Measurements from ENCODE around the gene SPI1.

SPI1 gene

DNA sequence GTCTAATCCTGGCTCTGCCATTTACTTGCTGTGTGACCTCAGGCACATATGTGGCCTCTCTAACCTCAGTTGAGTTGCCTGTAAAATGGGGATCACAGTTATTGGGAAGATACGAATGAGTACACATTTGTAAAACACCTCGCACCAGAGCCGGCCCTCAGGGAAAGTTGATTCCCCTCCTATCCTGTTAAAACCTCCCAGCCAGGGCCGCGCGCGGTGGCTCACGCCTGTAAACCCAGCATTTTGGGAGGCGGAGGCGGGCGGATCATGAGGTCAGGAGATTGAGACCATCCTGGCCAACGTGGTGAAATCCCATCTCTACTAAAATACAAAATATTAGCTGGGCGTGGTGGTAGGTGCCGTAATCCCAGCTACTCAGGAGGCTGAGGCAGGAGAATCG is 18.0 kb downstream of the SPI1 start:
- TF ChIP-seq, protein P1, sequence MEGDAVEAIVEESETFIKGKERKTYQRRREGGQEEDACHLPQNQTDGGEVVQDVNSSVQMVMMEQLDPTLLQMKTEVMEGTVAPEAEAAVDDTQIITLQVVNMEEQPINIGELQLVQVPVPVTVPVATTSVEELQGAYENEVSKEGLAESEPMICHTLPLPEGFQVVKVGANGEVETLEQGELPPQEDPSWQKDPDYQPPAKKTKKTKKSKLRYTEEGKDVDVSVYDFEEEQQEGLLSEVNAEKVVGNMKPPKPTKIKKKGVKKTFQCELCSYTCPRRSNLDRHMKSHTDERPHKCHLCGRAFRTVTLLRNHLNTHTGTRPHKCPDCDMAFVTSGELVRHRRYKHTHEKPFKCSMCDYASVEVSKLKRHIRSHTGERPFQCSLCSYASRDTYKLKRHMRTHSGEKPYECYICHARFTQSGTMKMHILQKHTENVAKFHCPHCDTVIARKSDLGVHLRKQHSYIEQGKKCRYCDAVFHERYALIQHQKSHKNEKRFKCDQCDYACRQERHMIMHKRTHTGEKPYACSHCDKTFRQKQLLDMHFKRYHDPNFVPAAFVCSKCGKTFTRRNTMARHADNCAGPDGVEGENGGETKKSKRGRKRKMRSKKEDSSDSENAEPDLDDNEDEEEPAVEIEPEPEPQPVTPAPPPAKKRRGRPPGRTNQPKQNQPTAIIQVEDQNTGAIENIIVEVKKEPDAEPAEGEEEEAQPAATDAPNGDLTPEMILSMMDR (IDR thresholded peaks at IDR 0.05; ENCODE audit: borderline replicate concordance, insufficient read depth, low read depth, low read length) = no peak
- no peak overlapping the region for H3K4me3 ChIP-seq (ENCODE audit: low read depth, low read length)

DNA sequence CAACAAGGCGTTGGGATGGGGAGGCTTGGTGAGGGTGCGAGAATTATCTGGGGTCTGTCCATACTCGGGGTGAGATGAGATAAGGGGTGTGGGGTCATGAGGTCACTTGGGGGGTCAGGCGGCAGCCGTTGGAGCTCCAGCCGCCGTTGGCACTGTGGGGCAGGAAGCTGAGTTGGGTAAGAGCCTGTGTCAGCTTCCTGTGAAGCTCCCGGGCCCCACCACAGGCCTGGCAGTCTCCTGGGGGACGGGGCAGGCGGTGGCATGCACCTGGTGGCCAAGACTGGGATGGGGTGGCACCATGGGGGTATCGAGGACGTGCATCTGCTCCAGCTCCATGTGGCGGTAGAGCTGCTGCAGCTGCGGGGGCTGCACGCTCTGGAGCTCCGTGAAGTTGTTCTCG is 18.8 kb downstream of the SPI1 start:
- H3K4me3 ChIP-seq (ENCODE audit: low read depth, low read length) = no peak overlapping the region
- TF ChIP-seq, protein P1 (IDR thresholded peaks at IDR 0.05; ENCODE audit: borderline replicate concordance, insufficient read depth, low read depth, low read length) = no peak

DNA sequence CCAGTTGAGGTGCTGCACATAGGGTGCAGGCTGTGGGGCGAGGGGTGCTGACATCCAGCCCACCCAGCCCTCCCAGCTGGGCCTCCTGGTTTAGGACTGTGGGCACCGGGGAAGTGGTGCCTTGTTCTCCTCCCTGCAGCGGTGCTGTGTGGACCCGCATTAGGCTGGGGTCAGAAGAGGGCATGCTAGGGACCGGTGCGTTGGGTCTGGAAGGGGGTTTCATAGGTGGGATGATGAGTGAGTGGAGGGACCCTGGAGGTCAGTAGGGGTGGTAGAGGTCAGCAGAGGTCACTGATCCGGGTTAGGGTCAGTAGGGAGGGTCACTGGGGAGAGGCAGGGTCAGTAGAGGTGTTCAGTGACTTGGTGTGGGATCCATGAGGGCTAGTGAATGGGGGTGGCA is 19.2 kb downstream of the SPI1 start:
- H3K4me3 ChIP-seq (ENCODE audit: low read depth, low read length) = no peak overlapping the region

DNA sequence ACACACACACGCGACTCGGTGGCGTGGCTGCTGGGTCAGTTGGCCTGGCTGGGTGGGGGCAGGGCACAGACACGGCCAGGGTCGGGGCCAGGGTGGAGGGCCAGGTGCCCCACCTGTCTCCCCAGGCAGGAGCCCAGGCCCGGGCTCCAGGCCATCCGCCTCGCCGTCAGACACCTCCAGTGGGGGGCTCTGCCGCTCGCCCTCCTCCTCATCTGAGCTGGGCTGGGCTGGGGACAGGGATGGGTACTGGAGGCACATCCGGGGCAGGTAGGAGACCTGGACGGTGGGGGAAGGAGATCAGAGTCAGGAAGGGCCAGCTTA is 19.7 kb downstream of the SPI1 start:
- TF ChIP-seq, protein P1 (IDR thresholded peaks at IDR 0.05; ENCODE audit: borderline replicate concordance, insufficient read depth, low read depth, low read length) = no peak
- no peak overlapping the region for H3K4me3 ChIP-seq (ENCODE audit: low read depth, low read length)

More for the DNA sequence above, 19.2 kb downstream of the SPI1 start:
- TF ChIP-seq, protein P1 (IDR thresholded peaks at IDR 0.05; ENCODE audit: borderline replicate concordance, insufficient read depth, low read depth, low read length) = no peak

DNA sequence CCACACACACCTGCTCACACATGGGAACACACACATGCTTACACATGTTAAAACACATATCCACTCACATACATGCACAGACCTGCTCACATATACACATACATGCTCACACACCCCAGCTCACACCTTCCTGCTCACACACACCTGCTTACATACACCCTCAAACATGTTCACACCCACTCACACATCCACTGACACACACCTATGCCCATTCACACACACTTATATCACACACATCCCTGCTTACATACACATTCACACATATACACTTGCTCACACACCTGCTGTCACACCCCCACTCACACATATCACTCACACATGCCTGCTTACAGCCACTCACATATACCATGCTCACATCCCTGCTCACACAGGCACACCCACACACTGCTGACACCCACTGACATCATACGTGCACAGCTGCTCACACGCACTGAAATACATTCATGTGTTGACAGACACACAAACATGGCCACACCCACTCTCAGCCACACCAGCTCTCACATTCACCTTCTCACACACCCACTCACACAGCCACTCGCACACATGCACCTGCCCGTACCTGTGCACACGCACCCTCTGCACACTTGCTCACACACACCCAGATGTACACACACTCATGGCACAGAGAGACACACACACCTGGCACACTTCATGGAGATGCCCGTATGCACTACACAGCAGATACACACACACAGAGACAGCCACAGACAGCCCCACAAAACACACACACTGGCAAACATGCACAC is 20.2 kb downstream of the SPI1 start:
- H3K4me3 ChIP-seq (ENCODE audit: low read depth, low read length) = no peak overlapping the region
- TF ChIP-seq, protein P1 (IDR thresholded peaks at IDR 0.05; ENCODE audit: borderline replicate concordance, insufficient read depth, low read depth, low read length) = no peak

DNA sequence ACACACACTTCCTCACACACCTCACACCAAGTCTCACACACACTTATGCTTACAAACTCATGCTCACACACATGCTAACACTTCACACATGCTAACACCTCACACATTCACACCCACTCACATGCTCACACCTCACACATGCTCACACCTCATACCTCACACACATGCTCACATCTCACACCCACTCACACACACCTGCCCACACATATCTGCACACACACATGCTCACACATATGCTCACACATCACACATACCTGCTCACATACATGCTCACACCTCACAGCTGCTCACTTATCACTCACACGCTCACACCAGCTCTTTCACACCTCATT is 21.4 kb downstream of the SPI1 start:
- H3K4me3 ChIP-seq (ENCODE audit: low read depth, low read length) = no peak overlapping the region

More for the DNA sequence above, 21.4 kb downstream of the SPI1 start:
- TF ChIP-seq, protein P1 (IDR thresholded peaks at IDR 0.05; ENCODE audit: borderline replicate concordance, insufficient read depth, low read depth, low read length) = no peak

Measured in GM12875 (cell line).